Measurements from ENCODE around the gene PFN3.

Gene PFN3

DNA sequence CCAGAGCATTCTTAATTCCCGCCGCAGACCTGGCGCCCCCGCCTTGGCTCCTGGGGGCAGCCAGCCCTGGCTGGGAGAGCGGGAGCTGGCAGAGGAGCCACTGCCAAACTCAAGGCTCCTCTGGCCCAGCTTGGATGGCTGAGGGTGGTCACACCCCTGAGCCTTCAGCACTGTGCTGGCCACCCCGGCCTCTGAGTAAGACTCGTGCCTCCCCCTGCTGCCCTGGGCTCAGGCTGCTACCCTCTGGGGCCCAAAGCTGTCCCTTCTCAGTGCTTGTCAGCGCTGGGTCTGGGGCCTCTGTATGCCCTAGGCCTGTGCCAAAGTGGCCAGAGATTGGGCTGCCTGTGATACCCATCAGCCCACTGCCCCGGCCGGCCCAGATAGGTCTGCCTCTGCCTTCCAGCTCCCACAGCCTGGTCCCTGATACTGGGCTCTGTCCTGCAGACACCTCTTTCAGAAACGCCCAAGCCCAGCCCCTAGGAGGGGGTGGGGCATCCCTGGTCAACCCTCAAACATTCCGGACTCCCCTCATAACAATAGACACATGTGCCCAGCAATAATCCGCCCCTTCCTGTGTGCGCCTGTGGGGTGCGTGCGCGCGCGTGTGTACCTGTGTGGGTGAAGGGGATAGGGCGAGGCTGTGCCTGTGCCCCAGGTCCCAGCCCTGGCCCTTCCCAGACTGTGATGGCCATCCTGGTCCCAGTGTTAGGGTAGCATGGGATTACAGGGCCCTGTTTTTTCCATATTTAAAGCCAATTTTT lies 41.8 kb upstream of the PFN3 start:
- TF ChIP-seq, protein P1, sequence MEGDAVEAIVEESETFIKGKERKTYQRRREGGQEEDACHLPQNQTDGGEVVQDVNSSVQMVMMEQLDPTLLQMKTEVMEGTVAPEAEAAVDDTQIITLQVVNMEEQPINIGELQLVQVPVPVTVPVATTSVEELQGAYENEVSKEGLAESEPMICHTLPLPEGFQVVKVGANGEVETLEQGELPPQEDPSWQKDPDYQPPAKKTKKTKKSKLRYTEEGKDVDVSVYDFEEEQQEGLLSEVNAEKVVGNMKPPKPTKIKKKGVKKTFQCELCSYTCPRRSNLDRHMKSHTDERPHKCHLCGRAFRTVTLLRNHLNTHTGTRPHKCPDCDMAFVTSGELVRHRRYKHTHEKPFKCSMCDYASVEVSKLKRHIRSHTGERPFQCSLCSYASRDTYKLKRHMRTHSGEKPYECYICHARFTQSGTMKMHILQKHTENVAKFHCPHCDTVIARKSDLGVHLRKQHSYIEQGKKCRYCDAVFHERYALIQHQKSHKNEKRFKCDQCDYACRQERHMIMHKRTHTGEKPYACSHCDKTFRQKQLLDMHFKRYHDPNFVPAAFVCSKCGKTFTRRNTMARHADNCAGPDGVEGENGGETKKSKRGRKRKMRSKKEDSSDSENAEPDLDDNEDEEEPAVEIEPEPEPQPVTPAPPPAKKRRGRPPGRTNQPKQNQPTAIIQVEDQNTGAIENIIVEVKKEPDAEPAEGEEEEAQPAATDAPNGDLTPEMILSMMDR (IDR thresholded peaks at IDR 0.05; ENCODE audit: control insufficient read depth, insufficient read depth, low read depth, low read length, missing control alignments): no peak
- no peak overlapping the region for H3K4me3 ChIP-seq (ENCODE audit: control insufficient read depth, low read depth, low read length)
- DNase-seq (ENCODE audit: low read depth): no peak

DNA sequence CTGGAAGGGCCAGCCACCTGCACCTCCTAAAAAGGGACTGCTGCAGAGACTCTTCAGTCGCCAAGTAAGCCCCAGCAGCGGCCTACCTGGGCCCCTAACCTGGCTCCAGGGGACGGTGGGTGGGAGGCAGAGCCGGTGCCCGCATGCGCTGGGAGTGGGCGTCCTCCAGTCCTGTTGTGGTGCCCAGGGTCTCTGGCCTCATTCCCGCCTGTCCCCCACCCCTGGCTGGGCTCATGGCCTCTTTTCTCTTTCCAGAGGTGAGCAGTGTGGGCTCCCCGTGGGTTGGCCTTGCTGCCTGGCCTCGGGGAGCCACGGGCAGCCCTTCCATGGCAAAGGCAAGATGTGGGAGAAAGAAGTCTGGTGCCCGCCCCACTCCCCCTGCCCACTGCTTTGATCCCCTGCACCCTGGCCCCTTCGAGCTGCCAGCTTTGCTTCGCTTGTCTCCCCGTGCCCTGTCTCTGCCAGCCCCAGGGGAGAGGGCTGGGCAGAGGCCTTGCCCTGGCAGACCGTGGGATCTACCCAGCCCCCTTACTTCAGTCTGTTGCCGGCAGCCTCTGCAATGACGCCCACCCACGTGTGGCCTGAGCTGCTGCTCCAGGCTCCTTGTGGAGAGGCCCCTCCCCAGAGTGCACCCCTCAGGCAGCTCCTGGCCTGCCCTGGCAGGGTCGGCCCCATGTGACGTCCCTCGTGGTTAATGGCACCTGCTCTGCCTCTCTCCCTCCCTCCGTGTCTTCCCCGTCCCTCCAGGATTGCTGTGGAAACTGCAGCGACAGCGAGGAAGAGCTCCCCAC lies 40.7 kb upstream of the PFN3 start:
- TF ChIP-seq, protein P1 (IDR thresholded peaks at IDR 0.05; ENCODE audit: control insufficient read depth, insufficient read depth, low read depth, low read length, missing control alignments): no peak
- H3K4me3 ChIP-seq (ENCODE audit: control insufficient read depth, low read depth, low read length): no peak overlapping the region
- no peak for DNase-seq (ENCODE audit: low read depth)

DNA sequence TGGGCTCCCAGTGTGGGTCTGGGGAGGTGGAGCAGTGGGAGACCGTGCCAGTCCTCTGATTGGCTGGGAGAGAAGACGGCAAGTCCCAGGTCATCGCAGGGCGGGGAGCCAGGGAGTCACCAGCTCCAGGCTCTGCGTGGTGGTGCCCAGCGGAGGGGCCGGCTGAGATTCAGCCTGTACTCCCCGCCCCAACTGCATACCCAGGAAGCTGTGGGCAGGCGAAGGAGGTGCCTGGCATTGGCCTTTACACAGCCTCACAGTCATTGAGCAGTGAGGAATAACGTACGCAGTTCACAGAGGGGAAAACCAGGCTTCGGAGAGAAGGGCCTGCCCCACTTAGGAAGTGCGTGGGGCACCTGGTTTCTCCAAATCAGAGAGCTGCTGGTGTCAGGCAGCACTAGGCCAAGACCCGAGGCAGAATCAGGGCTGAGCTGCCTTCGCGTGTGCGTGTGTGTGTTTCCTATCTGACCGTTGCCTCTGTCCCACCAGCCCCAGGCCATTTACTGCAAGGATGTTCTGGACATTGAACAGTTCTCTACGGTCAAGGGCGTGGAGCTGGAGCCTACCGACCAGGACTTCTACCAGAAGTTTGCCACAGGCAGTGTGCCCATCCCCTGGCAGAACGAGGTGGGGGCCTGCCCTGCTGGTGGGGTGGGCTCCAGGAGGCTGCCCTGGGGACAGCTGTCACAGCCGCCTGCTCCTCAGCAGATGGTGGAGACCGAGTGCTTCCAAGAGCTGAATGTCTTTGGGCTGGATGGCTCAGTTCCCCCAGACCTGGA lies 39.9 kb upstream of the PFN3 start:
- TF ChIP-seq, protein P1 (IDR thresholded peaks at IDR 0.05; ENCODE audit: control insufficient read depth, insufficient read depth, low read depth, low read length, missing control alignments): no peak
- no peak for DNase-seq (ENCODE audit: low read depth)
- H3K4me3 ChIP-seq (ENCODE audit: control insufficient read depth, low read depth, low read length): no peak overlapping the region

DNA sequence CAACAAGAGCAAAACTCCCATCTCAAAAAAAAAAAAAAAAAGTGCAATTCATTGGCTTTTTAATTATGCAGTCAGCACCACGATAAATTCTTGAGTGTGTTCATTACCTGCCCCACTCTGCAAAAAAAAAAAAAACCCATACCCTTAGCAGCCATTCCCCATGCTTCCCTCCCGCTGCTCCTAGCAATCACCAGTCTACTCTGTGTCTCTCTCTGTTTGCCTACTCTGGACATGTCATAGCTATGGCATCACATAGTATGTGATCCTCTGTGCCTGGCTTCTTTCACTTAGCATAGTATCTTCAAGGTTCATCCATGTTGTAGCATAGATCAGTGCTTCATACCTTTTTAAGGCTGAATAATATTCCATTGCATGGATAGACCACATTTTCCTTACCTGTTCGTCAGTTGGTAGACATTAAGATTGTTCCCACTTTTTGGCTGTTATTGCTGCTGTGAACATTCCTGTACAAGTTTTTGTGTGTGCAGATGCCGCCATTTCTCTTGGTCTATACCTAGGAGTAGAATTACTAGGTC lies 39.1 kb upstream of the PFN3 start:
- TF ChIP-seq, protein P1 (IDR thresholded peaks at IDR 0.05; ENCODE audit: control insufficient read depth, insufficient read depth, low read depth, low read length, missing control alignments): no peak
- DNase-seq (ENCODE audit: low read depth): no peak
- no peak overlapping the region for H3K4me3 ChIP-seq (ENCODE audit: control insufficient read depth, low read depth, low read length)

DNA sequence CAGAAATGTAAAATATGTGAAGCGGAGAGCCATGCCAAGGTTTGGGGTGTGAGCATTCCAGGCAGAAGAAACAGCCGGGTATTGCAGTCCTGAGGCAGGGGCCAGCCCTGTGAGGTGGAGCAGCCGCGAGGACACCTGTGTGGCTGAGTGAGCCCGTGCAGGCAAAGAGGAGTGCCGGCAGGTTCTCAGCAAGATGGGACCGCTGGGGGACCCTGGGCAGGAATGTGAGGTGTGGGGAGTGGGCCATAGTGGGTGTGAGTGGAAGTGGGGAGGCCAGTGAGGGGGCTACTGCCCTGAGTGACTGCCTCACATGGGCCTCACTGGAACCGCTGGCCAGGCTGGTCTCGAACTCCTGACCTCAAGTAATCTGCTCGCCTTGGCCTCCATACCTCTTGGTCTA lies 38.0 kb upstream of the PFN3 start:
- TF ChIP-seq, protein P1 (IDR thresholded peaks at IDR 0.05; ENCODE audit: control insufficient read depth, insufficient read depth, low read depth, low read length, missing control alignments): no peak
- DNase-seq (ENCODE audit: low read depth): no peak
- no peak overlapping the region for H3K4me3 ChIP-seq (ENCODE audit: control insufficient read depth, low read depth, low read length)

DNA sequence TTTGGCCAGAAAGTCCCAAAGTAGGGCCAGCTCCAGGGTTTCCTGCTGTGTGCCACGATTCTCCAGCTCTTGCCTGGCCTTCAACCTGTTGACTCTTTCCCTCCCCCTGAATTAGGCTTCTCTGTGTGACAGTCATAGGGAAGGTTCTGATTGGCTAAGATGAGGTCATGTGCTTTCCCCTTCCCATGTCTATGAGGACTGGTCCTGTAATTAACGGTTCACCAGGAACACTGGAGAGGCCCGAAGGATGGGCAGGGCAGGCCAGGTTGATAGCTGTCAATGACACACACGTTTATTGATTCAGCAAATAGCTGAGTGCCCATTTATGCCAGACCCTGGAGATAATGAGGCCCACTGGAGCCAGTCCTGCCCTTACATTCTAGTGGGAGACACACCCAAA lies 37.2 kb upstream of the PFN3 start:
- no peak overlapping the region for H3K4me3 ChIP-seq (ENCODE audit: control insufficient read depth, low read depth, low read length)
- no peak for DNase-seq (ENCODE audit: low read depth)
- TF ChIP-seq, protein P1 (IDR thresholded peaks at IDR 0.05; ENCODE audit: control insufficient read depth, insufficient read depth, low read depth, low read length, missing control alignments): no peak

Measured in AG09309 (cell line).